BLaER1 treated with 17β-estradiol and CSF1 and Interleukin-3, amounts not matched to agents 10 nM and 100 nM (cell line): Measurements from ENCODE around the gene PCED1B.

Source experiments
- H3K27ac ChIP-seq, 11 experiments: shearing (Covaris generic); formaldehyde crosslinking; 2 replicates each; pipeline ENCODE4 v1.8.1; 2022
- H3K27me3 ChIP-seq, 11 experiments: shearing (Covaris generic); formaldehyde crosslinking; 2 replicates each; pipeline ENCODE4 v1.8.1; 2022
- H3K36me3 ChIP-seq, 11 experiments: shearing (Covaris generic); formaldehyde crosslinking; 2 replicates each; pipeline ENCODE4 v1.8.1; 2022
- H3K4me1 ChIP-seq, 10 experiments: shearing (Covaris generic); formaldehyde crosslinking; 2 replicates each; pipeline ENCODE4 v1.8.1; 2022
- H3K4me2 ChIP-seq, 11 experiments: shearing (Covaris generic); formaldehyde crosslinking; 2 replicates each; pipeline ENCODE4 v1.8.1; 2022
- H3K4me3 ChIP-seq, 10 experiments: shearing (Covaris generic); formaldehyde crosslinking; 2 replicates each; pipeline ENCODE4 v1.8.1; 2022
- H3K9ac ChIP-seq, 11 experiments: shearing (Covaris generic); formaldehyde crosslinking; 2 replicates each; pipeline ENCODE4 v1.8.1; 2022
- H3K9me3 ChIP-seq, 11 experiments: shearing (Covaris generic); formaldehyde crosslinking; replicated peaks in 1 of 11; 2 replicates each; pipeline ENCODE4 v1.8.1; 2022
- H4K20me1 ChIP-seq, 11 experiments: shearing (Covaris generic); formaldehyde crosslinking; 2 replicates each; pipeline ENCODE4 v1.8.1; 2022
- Cebpa-rat ChIP-seq, 11 experiments: shearing (Covaris generic); IDR thresholded peaks; 2 replicates each; pipeline ENCODE4 v1.8.1; 2022

The PCED1B gene

GRCh38 chr12:47184229-47184628, 104.8 kb downstream of the PCED1B start:
- Histone ChIP-seq H3K4me3 (no peak overlapping the region), H3K36me3 (no peaks in the 10 kb centered on the region), H3K27ac (no peak overlapping the region), H3K4me2 (no peak overlapping the region), H3K9ac (no peak overlapping the region), H3K27me3 (no peaks in the 10 kb centered on the region), H3K9me3 (no peaks in the 10 kb centered on the region), H3K4me1 (peaks cover 0 to 18% (median 10%) of the 10 kb centered on the region in 10 experiments; a peak in 10 of 20 replicates), H4K20me1 (no peaks in the 10 kb centered on the region)
- no peak for TF ChIP-seq Cebpa-rat (IDR thresholded peaks at IDR 0.05)

- Histone ChIP-seq H3K4me2 (no peak overlapping the region), H4K20me1 (no peaks in the 10 kb centered on the region), H3K9ac (no peak overlapping the region), H3K36me3 (no peaks in the 10 kb centered on the region), H3K4me3 (no peak overlapping the region), H3K4me1 (peaks cover 0 to 24% (median 15%) of the 10 kb centered on the region in 10 experiments; a peak in 11 of 20 replicates), H3K9me3 (no peaks in the 10 kb centered on the region), H3K27ac (no peak overlapping the region), H3K27me3 (no peaks in the 10 kb centered on the region)
- no peak for TF ChIP-seq Cebpa-rat (IDR thresholded peaks at IDR 0.05)
Observed at GRCh38 chr12:47184813-47185212, 105.4 kb downstream of the PCED1B start.

- Histone ChIP-seq H3K27ac (no peak overlapping the region), H3K4me1 (peaks cover 0 to 38% (median 27%) of the 10 kb centered on the region in 10 experiments; a peak in 14 of 20 replicates)
Observed at GRCh38 chr12:47186246-47186645, 106.8 kb downstream of the PCED1B start.

GRCh38 chr12:47188576-47189441, 109.4 kb downstream of the PCED1B start:
- Histone ChIP-seq H3K27me3 (no peaks in the 10 kb centered on the region), H4K20me1 (no peaks in the 10 kb centered on the region), H3K27ac (peak overlapping the region in 2 of 11 experiments; percentile 5 to 57; a peak in 2 of 22 replicates), H3K9ac (no peak overlapping the region), H3K4me3 (no peak overlapping the region), H3K4me1 (peaks cover 0 to 44% (median 28%) of the 10 kb centered on the region in 10 experiments; a peak in 14 of 20 replicates), H3K36me3 (no peaks in the 10 kb centered on the region), H3K4me2 (peak overlapping the region in 6 of 11 experiments; percentile 10 to 68 (median 64); a peak in 10 of 22 replicates), H3K9me3 (no peaks in the 10 kb centered on the region)
- TF ChIP-seq Cebpa-rat (IDR thresholded peaks at IDR 0.05) = no peak

More at GRCh38 chr12:47186246-47186645, 106.8 kb downstream of the PCED1B start:
- Histone ChIP-seq H3K4me2 (no peak overlapping the region), H4K20me1 (no peaks in the 10 kb centered on the region), H3K4me3 (no peak overlapping the region), H3K9ac (no peak overlapping the region), H3K36me3 (no peaks in the 10 kb centered on the region), H3K9me3 (no peaks in the 10 kb centered on the region), H3K27me3 (no peaks in the 10 kb centered on the region)
- no peak for TF ChIP-seq Cebpa-rat (IDR thresholded peaks at IDR 0.05)

- H3K27me3 ChIP-seq = no peaks in the 10 kb centered on the region
- peak overlapping the region in 8 of 11 experiments; percentile 0 to 68 (median 61); a peak in 9 of 22 replicates for H3K4me2 ChIP-seq
- no peak overlapping the region for H3K9ac ChIP-seq
- peaks cover 0 to 50% (median 28%) of the 10 kb centered on the region in 10 experiments; a peak in 14 of 20 replicates for H3K4me1 ChIP-seq
- H3K4me3 ChIP-seq = no peak overlapping the region
- 0 out of 22 replicates have a peak overlapping the region, but pooled peaks of 1 of the 11 experiments have one; percentile 20 for H3K27ac ChIP-seq
- no peaks in the 10 kb centered on the region for H3K9me3 ChIP-seq
- no peaks in the 10 kb centered on the region for H3K36me3 ChIP-seq
- TF ChIP-seq Cebpa-rat (IDR thresholded peaks at IDR 0.05) = no peak
- H4K20me1 ChIP-seq = no peaks in the 10 kb centered on the region
Observed at GRCh38 chr12:47189728-47190127, 110.3 kb downstream of the PCED1B start.

- Histone ChIP-seq H3K4me2 (peak overlapping the region in 9 of 11 experiments; percentile 0 to 68 (median 59); a peak in 13 of 22 replicates), H4K20me1 (no peaks in the 10 kb centered on the region), H3K27ac (no peak overlapping the region), H3K9ac (no peak overlapping the region), H3K4me3 (no peak overlapping the region), H3K36me3 (no peaks in the 10 kb centered on the region), H3K4me1 (peaks cover 0 to 55% (median 28%) of the 10 kb centered on the region in 10 experiments; a peak in 14 of 20 replicates), H3K9me3 (no peaks in the 10 kb centered on the region), H3K27me3 (no peaks in the 10 kb centered on the region)
- TF ChIP-seq Cebpa-rat (IDR thresholded peaks at IDR 0.05) = no peak
Observed at GRCh38 chr12:47190271-47190750, 110.9 kb downstream of the PCED1B start.

GRCh38 chr12:47190905-47191304, 111.5 kb downstream of the PCED1B start:
- Histone ChIP-seq H3K9ac (no peak overlapping the region), H3K27ac (no peak overlapping the region), H3K9me3 (no peaks in the 10 kb centered on the region), H3K27me3 (no peaks in the 10 kb centered on the region), H3K4me2 (peak overlapping the region in 6 of 11 experiments; percentile 6 to 68 (median 64); a peak in 11 of 22 replicates), H3K4me3 (no peak overlapping the region), H3K36me3 (no peaks in the 10 kb centered on the region), H3K4me1 (peaks cover 0 to 57% (median 28%) of the 10 kb centered on the region in 10 experiments; a peak in 14 of 20 replicates), H4K20me1 (no peaks in the 10 kb centered on the region)
- TF ChIP-seq Cebpa-rat (IDR thresholded peaks at IDR 0.05) = no peak

- peaks cover 0 to 57% (median 28%) of the 10 kb centered on the region in 10 experiments; a peak in 14 of 20 replicates for H3K4me1 ChIP-seq
- no peaks in the 10 kb centered on the region for H4K20me1 ChIP-seq
Observed at GRCh38 chr12:47192051-47192450, 112.6 kb downstream of the PCED1B start.

GRCh38 chr12:47193066-47193465, 113.6 kb downstream of the PCED1B start:
- Histone ChIP-seq H3K9me3 (no peaks in the 10 kb centered on the region), H3K27ac (no peak overlapping the region), H3K9ac (no peak overlapping the region), H3K36me3 (no peaks in the 10 kb centered on the region), H4K20me1 (no peaks in the 10 kb centered on the region), H3K27me3 (no peaks in the 10 kb centered on the region), H3K4me3 (no peak overlapping the region), H3K4me1 (peaks cover 0 to 52% (median 28%) of the 10 kb centered on the region in 10 experiments; a peak in 14 of 20 replicates), H3K4me2 (no peak overlapping the region)
- no peak for TF ChIP-seq Cebpa-rat (IDR thresholded peaks at IDR 0.05)

More at GRCh38 chr12:47192051-47192450, 112.6 kb downstream of the PCED1B start:
- TF ChIP-seq Cebpa-rat (IDR thresholded peaks at IDR 0.05) = no peak
- Histone ChIP-seq H3K27ac (no peak overlapping the region), H3K9ac (no peak overlapping the region), H3K27me3 (no peaks in the 10 kb centered on the region), H3K9me3 (no peaks in the 10 kb centered on the region), H3K4me3 (no peak overlapping the region), H3K4me2 (no peak overlapping the region), H3K36me3 (no peaks in the 10 kb centered on the region)
